GM12801 (cell line): Measurements from ENCODE around the gene NELL2.

Experiments used
- CTCF ChIP-seq: IDR thresholded peaks from one replicate; pipeline ENCODE4 v1.5.1; 2011; ENCODE audit warnings: control low read depth; ENCODE audit not compliant: insufficient read length; ENCODE audit errors: extremely low read depth

NELL2 gene

GRCh38 chr12:44847403-44847802, 28.7 kb downstream of the NELL2 start:
- TF ChIP-seq CTCF, result no peak

- no peak for TF ChIP-seq CTCF
Measured at GRCh38 chr12:44846826-44847225, 29.3 kb downstream of the NELL2 start.

GRCh38 chr12:44842669-44843068, 33.4 kb downstream of the NELL2 start:
- TF ChIP-seq CTCF, result no peak

GRCh38 chr12:44839785-44840184, 36.3 kb downstream of the NELL2 start:
- no peak for TF ChIP-seq CTCF

GRCh38 chr12:44837114-44837755, 38.9 kb downstream of the NELL2 start:
- TF ChIP-seq CTCF, result no peak

GRCh38 chr12:44835641-44836379, 40.3 kb downstream of the NELL2 start:
- no peak for TF ChIP-seq CTCF

GRCh38 chr12:44833561-44833960, 42.6 kb downstream of the NELL2 start:
- no peak for TF ChIP-seq CTCF
